BJ (cell line): ENCODE measurements around the gene SLC12A7. TPM values are rescaled to one million over a fixed set of nuclear protein-coding genes. Genes with fewer than 3 reads are reported as not detected.

Experiments used
- CTCF ChIA-PET: fragments of 350-600 bp; formaldehyde crosslinking; extraction: SDS; loops from one replicate; lab custom pipeline; 2021; ENCODE audit warnings: antibody characterized with exemption, inconsistent platforms; lab: Yijun Ruan, JAX
- POLR2A ChIA-PET: fragments of 300-600 bp; sonication (Branson Sonifier 250); formaldehyde crosslinking; extraction: SDS; loops from one replicate; lab custom pipeline; 2021; ENCODE audit warnings: antibody characterized with exemption; lab: Charles Lee
- DNase-seq: peaks from one replicate; pipeline ENCODE4 v3.0.0-alpha.2; 2011; ENCODE audit warnings: low read depth
- H3K27me3 ChIP-seq: 2 replicates; pipeline ENCODE4 v1.6.0; 2011; ENCODE audit warnings: low read length; ENCODE audit not compliant: control insufficient read depth, insufficient read depth
- H3K36me3 ChIP-seq: 2 replicates; pipeline ENCODE4 v1.5.1; 2011; ENCODE audit warnings: low read length; ENCODE audit not compliant: control insufficient read depth, insufficient read depth
- H3K4me3 ChIP-seq: 2 replicates; pipeline ENCODE4 v1.5.1; 2011; ENCODE audit warnings: low read depth, mild to moderate bottlenecking, control low read depth, low read length
- polyA plus RNA-seq: library from polyadenylated mRNA; depleted of rRNA; stranded (reverse); fragments of >200 nt; gene quantifications from 2 replicates; pipeline ENCODE4 v1.2.3, GENCODE V29; 2011
- TF ChIP-seq, protein P1 (sequence below): IDR thresholded peaks from 2 replicates; pipeline ENCODE4 v1.5.1; 2011; ENCODE audit warnings: low read depth, mild to moderate bottlenecking, control low read depth, inconsistent platforms, low read length, moderate library complexity; ENCODE audit not compliant: insufficient read depth

SLC12A7 gene
- polyA plus RNA-seq, 1 experiment, result 4.6 TPM

DNA sequence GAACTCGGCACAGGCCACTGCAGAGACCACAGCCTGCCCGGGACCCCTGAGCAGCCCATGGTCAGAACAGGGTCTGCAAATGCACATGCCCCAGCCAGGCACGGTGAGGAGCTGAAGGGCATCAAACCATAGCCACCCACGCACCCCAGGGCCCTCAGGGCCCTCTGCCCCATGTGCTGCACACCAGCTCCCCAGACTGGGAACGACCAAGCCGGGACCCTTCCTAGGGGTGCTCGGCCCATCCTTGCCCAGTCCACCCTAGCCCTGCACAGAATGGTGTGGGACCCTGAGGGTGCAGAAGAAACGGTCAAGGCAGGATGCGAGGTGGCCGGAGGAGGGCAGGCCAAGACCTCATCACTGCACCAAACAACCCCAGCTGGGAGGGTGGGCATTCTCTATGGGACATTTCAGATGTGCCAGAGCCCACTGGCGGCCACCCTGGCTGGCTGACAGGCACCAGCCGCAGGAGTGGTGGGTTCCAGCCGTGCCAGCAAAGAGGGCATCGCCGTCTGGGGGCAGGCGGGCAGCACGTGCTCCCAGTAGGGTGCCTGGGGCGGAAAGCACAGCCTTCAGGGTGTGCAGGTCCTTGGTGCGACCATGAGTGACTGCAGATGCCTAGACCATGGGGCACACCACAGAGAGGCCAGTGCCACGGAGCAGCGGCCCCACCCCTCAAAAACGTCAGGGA is 16.4 kb downstream of the SLC12A7 start:
- POLR2A ChIA-PET, result no interaction called here
- no peak overlapping the region for H3K4me3 ChIP-seq
- TF ChIP-seq, protein P1, sequence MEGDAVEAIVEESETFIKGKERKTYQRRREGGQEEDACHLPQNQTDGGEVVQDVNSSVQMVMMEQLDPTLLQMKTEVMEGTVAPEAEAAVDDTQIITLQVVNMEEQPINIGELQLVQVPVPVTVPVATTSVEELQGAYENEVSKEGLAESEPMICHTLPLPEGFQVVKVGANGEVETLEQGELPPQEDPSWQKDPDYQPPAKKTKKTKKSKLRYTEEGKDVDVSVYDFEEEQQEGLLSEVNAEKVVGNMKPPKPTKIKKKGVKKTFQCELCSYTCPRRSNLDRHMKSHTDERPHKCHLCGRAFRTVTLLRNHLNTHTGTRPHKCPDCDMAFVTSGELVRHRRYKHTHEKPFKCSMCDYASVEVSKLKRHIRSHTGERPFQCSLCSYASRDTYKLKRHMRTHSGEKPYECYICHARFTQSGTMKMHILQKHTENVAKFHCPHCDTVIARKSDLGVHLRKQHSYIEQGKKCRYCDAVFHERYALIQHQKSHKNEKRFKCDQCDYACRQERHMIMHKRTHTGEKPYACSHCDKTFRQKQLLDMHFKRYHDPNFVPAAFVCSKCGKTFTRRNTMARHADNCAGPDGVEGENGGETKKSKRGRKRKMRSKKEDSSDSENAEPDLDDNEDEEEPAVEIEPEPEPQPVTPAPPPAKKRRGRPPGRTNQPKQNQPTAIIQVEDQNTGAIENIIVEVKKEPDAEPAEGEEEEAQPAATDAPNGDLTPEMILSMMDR, result no peak
- no peaks in the 10 kb centered on the region for H3K27me3 ChIP-seq
- no peak for DNase-seq
- no peaks in the 10 kb centered on the region for H3K36me3 ChIP-seq
- CTCF ChIA-PET, result interaction anchor here (0.6 kb wide), 1 partner anchor 483 kb away, joined by 3 read pairs; no protein-coding TSS in a partner anchor

DNA sequence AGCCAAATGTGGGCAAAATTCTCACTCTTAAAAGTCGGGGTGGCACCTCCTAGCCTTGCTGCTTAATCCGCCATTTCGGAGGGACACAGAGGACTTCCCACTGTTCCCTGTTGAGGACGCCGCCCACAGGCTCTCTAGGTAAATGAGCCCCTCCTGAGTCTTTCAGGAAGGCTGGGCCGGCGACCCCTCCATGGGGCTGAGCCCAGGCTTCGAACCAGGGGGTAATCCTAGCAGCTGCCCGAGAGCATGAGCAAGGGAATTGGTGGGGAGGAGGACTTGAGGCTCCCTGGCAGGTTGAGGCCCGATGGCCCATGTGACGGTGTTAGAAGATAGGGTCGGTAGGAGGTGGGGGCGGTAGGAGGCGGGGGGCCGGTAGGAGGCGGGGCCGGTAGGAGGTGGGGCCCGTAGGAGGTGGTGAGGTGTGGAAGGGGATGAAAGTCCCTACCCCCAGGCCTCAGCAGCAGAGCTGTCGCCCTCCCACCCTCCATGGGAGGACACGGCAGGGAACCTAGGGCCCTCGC is 17.1 kb downstream of the SLC12A7 start:
- POLR2A ChIA-PET, result interaction anchor here (0.6 kb wide), 1 partner anchor 290 kb away, joined by 4 read pairs; no protein-coding TSS in a partner anchor
- CTCF ChIA-PET, result no interaction called here
- DNase-seq, result no peak
- TF ChIP-seq, protein P1, result no peak
- no peaks in the 10 kb centered on the region for H3K36me3 ChIP-seq
- H3K27me3 ChIP-seq, result no peaks in the 10 kb centered on the region
- H3K4me3 ChIP-seq, result no peak overlapping the region

DNA sequence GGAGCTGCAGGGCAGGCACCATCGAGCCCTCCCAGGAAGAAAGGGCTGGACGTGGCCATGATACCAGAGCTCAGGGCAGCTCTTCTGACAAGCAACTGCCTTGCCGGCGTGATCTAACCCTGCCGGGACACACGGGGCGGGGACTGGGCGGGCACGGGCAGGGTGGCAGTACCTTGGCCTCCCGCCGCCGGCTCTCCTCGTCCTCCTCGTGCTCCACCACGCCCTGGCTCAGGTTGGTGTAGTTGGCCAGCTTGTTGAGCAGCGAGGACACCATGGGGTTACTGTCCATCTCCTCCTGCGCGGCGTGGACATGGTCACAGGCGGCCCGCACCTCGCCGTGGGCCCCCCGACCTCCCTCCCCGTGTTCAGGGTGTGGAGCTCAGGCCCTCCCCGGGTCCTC is 18.5 kb downstream of the SLC12A7 start:
- H3K4me3 ChIP-seq, result no peak overlapping the region

DNA sequence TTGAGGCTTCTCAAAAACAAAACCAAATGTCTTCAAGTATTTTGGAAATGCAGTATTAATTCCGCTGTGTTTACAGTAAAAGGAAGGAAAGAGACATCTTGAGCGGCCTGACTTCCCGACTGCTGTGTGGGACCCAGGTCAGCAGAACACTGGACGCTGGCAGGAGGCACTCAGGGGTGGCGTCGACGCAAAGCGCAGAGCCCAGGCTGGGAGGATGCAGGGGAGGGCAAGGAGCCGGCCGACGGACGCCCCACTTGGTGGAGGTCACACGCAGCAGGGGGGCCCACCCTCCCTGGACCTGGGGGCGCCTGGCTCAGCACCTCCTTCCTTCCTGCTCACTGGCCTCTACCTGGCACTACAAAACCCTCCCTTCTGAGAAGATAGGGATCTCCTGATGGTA is 19.7 kb downstream of the SLC12A7 start:
- TF ChIP-seq, protein P1, result no peak
- no peaks in the 10 kb centered on the region; the same call in 1 of the 2 replicates for H3K36me3 ChIP-seq
- no peaks in the 10 kb centered on the region for H3K27me3 ChIP-seq
- DNase-seq, result no peak
- ChIA-PET CTCF (no interaction called here), POLR2A (no interaction called here)
- H3K4me3 ChIP-seq, result no peak overlapping the region

More for the DNA sequence above, 18.5 kb downstream of the SLC12A7 start:
- ChIA-PET CTCF (no interaction called here), POLR2A (no interaction called here)
- no peak for DNase-seq
- TF ChIP-seq, protein P1, result no peak
- Histone ChIP-seq H3K27me3 (no peaks in the 10 kb centered on the region), H3K36me3 (no peaks in the 10 kb centered on the region)

DNA sequence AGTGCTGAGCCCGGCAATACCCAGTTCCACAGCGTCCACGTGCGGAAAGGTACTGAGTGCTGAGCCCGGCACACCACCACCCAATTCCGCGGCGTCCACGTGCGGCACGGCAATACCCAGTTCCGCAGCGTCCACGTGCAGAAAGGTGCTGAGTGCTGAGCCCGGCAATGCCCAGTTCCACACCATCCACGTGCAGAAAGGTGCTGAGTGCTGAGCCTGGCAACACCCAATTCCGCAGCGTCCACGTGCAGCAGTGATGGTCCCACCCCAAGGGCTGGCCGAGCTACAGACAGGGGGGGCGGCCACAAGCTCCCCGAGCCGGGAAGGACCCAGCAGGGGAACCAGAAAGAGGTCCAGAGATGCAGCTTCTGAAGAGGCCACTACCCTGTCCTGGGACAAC is 20.2 kb downstream of the SLC12A7 start:
- H3K4me3 ChIP-seq, result no peak overlapping the region
- CTCF ChIA-PET, result no interaction called here

More for the DNA sequence above, 20.2 kb downstream of the SLC12A7 start:
- DNase-seq, result no peak
- POLR2A ChIA-PET, result no interaction called here
- Histone ChIP-seq H3K36me3 (peaks cover 2% of the 10 kb centered on the region), H3K27me3 (no peaks in the 10 kb centered on the region)
- TF ChIP-seq, protein P1, result no peak
